GM21576 (cell line): ENCODE measurements around the gene CARTPT.

ENCODE experiments used
- ATAC-seq: cut with Tn5 transposase; IDR thresholded peaks from one replicate; pipeline ENCODE4 v1.9.1; 2021; ENCODE audit warnings: mild to moderate bottlenecking, moderate library complexity; ENCODE audit not compliant: unreplicated experiment

The CARTPT gene

DNA sequence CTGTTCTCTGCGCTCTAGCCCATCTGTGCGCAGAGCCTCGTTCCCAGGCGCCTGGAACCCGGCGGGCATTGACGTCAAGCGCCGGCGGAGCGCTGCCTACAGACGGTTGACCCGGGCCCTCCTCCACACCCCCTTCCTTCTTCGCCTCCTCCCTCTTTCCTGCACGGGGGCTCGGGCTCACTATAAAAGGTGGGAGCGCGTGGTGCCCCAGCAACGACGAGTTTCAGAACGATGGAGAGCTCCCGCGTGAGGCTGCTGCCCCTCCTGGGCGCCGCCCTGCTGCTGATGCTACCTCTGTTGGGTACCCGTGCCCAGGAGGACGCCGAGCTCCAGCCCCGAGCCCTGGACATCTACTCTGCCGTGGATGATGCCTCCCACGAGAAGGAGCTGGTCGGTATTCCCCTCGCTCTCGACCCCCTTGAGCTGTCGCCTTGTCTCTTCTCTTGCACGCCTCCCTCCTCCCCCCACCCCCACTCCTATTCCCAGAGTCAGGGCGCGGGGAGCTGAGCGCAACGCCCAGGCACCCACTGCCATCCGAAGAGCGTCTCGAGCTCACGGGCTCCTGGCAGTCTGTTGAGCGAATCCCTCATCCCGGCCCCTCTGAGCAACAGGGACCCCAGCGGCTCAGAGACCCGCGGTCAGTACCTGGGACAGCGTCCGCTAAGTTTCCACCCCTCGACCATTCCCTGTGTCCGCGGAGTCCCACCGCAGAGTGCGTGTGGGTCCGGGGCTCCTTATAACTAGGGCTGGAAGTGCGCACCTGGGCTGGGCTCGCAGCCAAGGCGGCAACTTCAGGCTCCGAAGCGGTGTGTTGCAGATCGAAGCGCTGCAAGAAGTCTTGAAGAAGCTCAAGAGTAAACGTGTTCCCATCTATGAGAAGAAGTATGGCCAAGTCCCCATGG, at the start of gene CARTPT:
Gene CARTPT (plus strand): TSS at position 213 of the 902 bp plus-strand sequence. CDS start 19 bp downstream, at position 232.
- ATAC-seq = no peak

DNA sequence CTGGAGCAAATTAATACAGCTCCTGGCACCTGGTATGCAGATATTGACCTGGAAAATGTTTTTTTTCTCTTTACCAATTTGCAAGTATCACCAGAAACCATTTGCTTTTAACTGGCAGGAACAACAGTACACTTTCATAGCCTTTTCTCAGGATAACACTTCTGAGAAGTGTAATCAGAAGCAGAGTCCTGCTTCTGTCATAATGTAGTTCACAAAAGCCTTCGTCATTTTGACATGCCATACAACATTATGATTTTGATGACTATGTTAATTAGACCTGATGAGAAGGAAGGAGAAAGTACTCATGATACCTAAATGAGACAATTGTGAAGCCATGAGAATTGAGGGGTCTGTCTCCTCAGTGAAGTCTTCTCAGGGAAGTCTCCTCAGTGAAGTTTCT, 41.1 kb upstream of the CARTPT start:
- ATAC-seq = no peak

GRCh38 chr5:71679714-71680113, 39.4 kb upstream of the CARTPT start:
- no peak for ATAC-seq

GRCh38 chr5:71680510-71680909, 38.6 kb upstream of the CARTPT start:
- ATAC-seq = no peak

GRCh38 chr5:71681296-71681695, 37.8 kb upstream of the CARTPT start:
- ATAC-seq = no peak

DNA sequence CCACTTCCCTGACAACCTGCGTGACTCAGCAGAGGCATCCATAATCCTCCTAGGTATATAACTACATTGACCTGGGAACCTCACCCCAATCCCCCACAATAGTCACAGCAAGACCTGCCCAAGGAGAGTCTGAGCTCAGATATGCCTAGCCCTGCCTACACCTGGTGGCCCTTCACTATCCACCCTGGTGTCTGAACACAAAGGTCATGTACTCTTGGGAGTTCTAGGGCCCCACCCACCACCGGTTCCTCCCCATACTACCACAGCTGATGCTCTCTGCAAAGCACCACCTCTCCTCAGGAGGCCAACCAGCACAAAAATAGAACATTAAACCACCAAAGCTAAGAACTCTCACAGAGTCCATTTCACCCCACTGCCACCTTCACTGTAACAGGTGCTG, 34.8 kb upstream of the CARTPT start:
- no peak for ATAC-seq

GRCh38 chr5:71693828-71694427, 25.1 kb upstream of the CARTPT start:
- no peak for ATAC-seq

GRCh38 chr5:71695071-71695470, 24.0 kb upstream of the CARTPT start:
- no peak for ATAC-seq

DNA sequence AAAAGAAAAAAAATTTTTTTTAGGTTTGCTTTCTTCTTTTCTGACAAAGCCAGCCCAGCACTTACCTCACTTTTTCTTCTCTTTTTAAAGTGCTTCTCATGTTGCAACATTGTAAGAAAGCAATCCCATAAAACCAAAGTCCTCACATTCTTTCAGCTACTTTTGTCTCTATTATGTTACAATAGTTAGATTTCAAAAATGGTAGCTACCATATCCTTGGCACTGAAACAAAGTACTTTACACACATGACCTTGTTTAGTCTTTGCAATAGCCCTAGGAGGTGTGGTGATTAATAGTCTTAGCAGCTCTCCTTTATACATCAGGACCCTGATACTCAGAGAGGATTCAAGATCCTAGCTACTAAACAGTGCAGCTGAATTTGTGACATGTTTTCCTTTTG, 23.5 kb upstream of the CARTPT start:
- ATAC-seq = no peak

DNA sequence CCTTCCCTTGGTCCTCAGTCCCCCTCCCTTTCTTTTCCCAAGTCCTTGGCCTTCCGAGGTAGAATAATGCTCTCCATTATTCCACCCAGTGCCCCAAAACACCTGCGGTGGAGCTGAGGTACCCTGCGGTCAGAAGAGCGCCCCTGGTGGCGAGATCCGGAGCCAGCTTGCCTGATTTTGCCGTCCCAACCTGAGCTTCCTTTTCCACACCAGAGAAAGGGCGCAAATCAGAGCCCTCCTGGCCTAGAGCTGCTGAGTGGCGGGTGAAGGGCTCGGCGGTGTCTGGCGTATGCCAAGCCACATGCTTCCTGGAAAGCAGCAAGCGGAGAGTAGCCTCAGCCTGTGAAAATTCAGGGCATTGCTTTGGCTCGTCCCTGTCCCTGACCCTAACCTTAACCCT, 21.1 kb upstream of the CARTPT start:
- ATAC-seq = no peak

GRCh38 chr5:71699233-71699632, 19.8 kb upstream of the CARTPT start:
- no peak for ATAC-seq

DNA sequence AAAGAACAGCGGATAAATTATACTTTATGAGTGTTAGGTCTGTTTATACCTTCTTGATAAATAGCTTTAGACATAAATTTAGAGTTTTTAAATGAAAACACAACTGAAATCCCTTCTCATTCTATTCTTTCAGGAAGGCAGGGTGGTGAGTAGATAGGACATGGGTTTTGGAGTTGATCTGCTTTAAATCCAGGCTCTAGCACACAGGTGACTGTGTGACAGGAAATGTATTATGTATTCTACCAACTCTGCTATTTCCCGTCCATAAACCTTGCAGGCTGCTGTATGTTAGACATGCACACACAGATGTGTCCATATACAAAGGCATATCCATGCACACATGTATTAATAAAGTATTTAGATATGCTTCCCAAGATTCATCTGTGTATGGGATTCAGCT, 19.3 kb upstream of the CARTPT start:
- no peak for ATAC-seq

DNA sequence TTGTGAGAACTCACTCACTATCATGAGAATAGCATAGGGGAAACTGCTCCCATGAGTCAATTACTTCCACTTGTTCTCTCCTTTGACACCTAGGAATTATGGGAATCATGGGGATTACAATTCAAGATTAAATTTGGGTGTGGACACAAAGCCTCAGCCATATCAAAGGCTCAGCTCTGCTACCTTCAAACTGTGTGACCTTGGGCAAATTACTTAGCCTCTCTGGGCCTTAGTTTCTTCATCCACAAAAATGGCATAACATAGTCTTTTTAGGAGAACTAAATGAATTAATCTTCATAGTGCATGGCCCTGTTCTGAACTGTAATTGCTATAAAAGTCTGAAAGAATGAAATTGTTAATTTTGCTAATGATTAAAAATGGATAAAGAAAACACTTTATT, 18.3 kb upstream of the CARTPT start:
- ATAC-seq = no peak

DNA sequence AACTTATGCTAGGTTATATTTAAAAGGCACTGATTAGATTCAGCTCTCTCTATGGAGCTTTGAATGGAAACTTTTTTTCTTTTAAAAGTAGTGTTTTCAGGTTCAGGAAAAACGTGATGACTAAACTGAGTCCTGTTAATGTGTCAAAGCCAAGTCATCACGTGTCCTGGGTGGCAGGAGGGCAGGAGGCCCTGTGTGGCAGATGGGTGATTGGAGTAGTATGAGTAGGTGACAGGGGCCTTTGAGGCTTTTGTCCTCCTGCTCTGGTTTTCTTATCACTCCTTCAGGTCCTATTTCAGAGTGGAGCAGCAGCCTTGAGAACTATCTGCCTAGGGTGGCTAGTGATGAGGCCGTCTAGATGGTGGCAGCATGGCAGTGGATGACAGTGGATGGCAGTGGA, 17.7 kb upstream of the CARTPT start:
- no peak for ATAC-seq

DNA sequence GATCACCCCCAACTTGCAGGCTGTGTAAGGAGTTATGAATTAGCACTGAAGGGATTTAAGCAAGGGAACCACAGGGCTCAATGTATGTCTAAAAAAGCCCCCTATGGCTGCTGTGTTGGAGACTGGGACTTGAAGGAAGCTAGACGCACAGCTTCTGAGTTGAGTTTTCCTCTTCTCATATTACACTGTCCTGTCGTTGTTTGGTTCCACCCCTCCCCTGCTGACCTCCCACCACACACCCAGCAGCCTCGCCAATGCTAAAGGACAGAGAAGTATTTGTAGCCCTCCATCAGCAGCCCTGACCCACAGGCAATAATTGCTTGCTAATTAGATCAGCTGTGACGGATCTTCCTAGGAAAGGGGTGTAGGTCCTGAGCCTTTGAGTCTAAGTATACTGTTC, 15.1 kb upstream of the CARTPT start:
- ATAC-seq = no peak

GRCh38 chr5:71705421-71705820, 13.7 kb upstream of the CARTPT start:
- no peak for ATAC-seq

- no peak for ATAC-seq
Observed at GRCh38 chr5:71706906-71707305, 12.2 kb upstream of the CARTPT start.

- ATAC-seq = no peak
Observed at GRCh38 chr5:71711610-71712009, 7.5 kb upstream of the CARTPT start.

DNA sequence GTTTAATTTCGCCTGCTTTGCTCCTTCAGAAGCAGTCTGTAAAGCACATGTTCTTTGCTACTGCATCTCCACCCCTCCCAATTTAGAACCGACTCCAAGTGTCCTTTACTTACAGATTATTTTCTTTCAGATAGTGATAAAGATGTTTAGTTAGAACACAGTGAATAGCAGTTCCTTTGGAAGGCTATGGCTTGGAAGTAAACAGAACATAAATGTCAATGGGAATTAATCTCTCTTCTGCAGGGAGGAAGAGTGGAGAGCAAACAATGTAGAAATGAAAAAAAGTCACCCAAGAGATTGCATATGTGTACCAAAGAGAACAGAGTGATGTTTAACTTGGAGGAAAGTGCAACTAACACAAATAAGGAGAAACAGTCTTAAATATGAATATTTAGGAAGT, 4.2 kb upstream of the CARTPT start:
- ATAC-seq = no peak

- ATAC-seq = no peak
Observed at GRCh38 chr5:71727978-71728377, 8.9 kb downstream of the CARTPT start.

DNA sequence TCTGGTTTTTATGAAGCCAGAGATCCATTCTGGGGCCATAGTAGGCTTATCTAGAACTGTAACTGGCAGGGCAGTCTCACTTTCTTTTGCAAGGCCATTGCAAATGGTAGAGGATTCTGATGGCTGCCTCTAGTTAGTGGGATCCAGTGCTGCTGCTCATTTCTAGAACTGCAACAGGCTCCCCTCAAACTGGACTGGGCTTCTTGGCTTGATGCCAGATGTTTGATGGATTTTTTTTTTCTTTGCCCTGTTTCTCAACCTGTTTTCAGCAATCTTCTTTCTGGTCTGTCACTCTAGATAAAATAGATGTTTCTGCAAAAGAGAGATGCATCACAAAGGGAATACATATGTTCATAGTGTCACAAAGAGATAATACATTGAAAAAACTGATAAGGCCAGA, 11.9 kb downstream of the CARTPT start:
- ATAC-seq = no peak

DNA sequence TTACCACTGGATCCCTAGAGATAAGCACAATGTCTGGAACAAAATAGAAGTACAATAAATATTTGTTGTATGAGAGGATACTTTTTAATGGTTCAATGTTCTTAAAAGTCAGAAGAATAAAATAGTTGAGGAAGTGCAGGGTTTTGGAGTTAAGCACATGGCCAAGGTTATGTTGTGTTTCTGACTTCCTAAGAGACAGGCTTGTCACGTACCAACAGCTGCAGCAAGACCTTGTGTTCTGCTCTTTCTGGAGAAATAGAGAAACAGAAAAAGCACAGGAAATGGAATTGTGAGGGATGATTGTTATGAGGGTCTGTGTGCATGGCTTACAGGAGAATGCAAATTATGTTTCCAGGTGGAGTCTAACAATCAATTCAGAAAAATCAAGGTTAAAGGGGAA, 12.9 kb downstream of the CARTPT start:
- ATAC-seq = no peak
